IMR-90 (cell line): Measurements from ENCODE around the gene BCAS3. TPM values are rescaled to one million over a fixed set of nuclear protein-coding genes. Genes with fewer than 3 reads are reported as not detected.

Source experiments
- ATAC-seq: fragments of 200-7000 bp; cut with Tn5 transposase; 2 replicates; pipeline ENCODE4 v1.9.1; 2020; ENCODE audit warnings: low read depth, mild to moderate bottlenecking, moderate library complexity
- BruUV-seq: library from RNA; stranded (reverse); fragments of 400-500 nt; replicated peaks from 2 replicates; lab custom pipeline; 2021; lab: Mats Ljungman, UMichigan
- CTCF ChIA-PET: fragments of 300-600 bp; formaldehyde crosslinking; extraction: SDS; loops from one replicate; lab custom pipeline; 2021; ENCODE audit warnings: antibody characterized with exemption; lab: Yijun Ruan, JAX
- POLR2A ChIA-PET: fragments of 300-600 bp; sonication (Branson Sonifier 250); formaldehyde crosslinking; loops from one replicate; lab custom pipeline; 2022; ENCODE audit warnings: antibody characterized with exemption; ENCODE audit not compliant: unreplicated experiment; lab: Charles Lee
- DNase-seq: peaks from one replicate; pipeline ENCODE4 v3.0.0; 2013
- H2AFZ ChIP-seq: replicated peaks from 2 replicates; pipeline ENCODE3; 2013; ENCODE audit warnings: low read length, mild to moderate bottlenecking; ENCODE audit not compliant: poor library complexity
- H2AK5ac ChIP-seq: 2 replicates; pipeline ENCODE4 v1.6.1; 2013; ENCODE audit warnings: low read depth, low read length, inconsistent platforms
- H2AK9ac ChIP-seq: replicated peaks from 2 replicates; pipeline ENCODE3; 2013; ENCODE audit warnings: mild to moderate bottlenecking, low read depth, low read length, moderate library complexity; ENCODE audit not compliant: poor library complexity
- H2BK120ac ChIP-seq: 2 replicates; pipeline ENCODE4 v1.6.1; 2013; ENCODE audit warnings: low read depth, low read length, inconsistent platforms
- H2BK15ac ChIP-seq: 3 replicates; pipeline ENCODE4 v1.6.1; 2013; ENCODE audit warnings: low read depth, low read length, inconsistent platforms
- H2BK20ac ChIP-seq: 2 replicates; pipeline ENCODE4 v1.6.1; 2013; ENCODE audit warnings: low read depth, mild to moderate bottlenecking, inconsistent platforms, low read length, moderate library complexity
- H2BK5ac ChIP-seq: 2 replicates; pipeline ENCODE4 v1.6.1; 2013; ENCODE audit warnings: mild to moderate bottlenecking, low read depth, low read length, inconsistent platforms; ENCODE audit not compliant: poor library complexity, severe bottlenecking
- H3K14ac ChIP-seq: replicated peaks from 2 replicates; pipeline ENCODE4 v1.6.1; 2013; ENCODE audit warnings: low read depth, low read length, inconsistent platforms
- H3K18ac ChIP-seq: 2 replicates; pipeline ENCODE4 v1.6.1; 2013; ENCODE audit warnings: low read depth, low read length, control low read depth
- H3K23ac ChIP-seq: 2 replicates; pipeline ENCODE4 v1.6.1; 2013; ENCODE audit warnings: low read depth, low read length, inconsistent platforms
- H3K27ac ChIP-seq: 2 replicates; pipeline ENCODE4 v1.5.1; 2013; ENCODE audit warnings: mild to moderate bottlenecking, control low read depth, low read length; ENCODE audit not compliant: insufficient read depth
- H3K27me3 ChIP-seq: 2 replicates; pipeline ENCODE4 v1.6.1; 2013; ENCODE audit warnings: low read length; ENCODE audit not compliant: control insufficient read depth, insufficient read depth
- H3K36me3 ChIP-seq: 2 replicates; pipeline ENCODE4 v1.6.1; 2013; ENCODE audit warnings: low read length, mixed read lengths; ENCODE audit not compliant: control insufficient read depth, insufficient read depth
- H3K4ac ChIP-seq: 2 replicates; pipeline ENCODE4 v1.6.1; 2013; ENCODE audit warnings: low read depth, low read length, inconsistent platforms
- H3K4me1 ChIP-seq: 2 replicates; pipeline ENCODE4 v1.6.1; 2013; ENCODE audit warnings: low read length, mixed read lengths; ENCODE audit not compliant: control insufficient read depth, insufficient read depth
- H3K4me2 ChIP-seq: 2 replicates; pipeline ENCODE4 v1.6.1; 2013; ENCODE audit warnings: low read depth, mild to moderate bottlenecking, control low read depth, low read length, moderate library complexity
- H3K4me3 ChIP-seq: 2 replicates; pipeline ENCODE4 v1.5.1; 2013; ENCODE audit warnings: low read depth, mild to moderate bottlenecking, control low read depth, low read length, moderate library complexity; ENCODE audit not compliant: insufficient read depth
- H3K56ac ChIP-seq: 2 replicates; pipeline ENCODE4 v1.6.1; 2013; ENCODE audit warnings: low read length, inconsistent platforms; ENCODE audit not compliant: insufficient read depth; ENCODE audit errors: extremely low read depth
- H3K79me1 ChIP-seq, 2 experiments: 2 replicates each; pipeline ENCODE4 v1.6.1; 2013; ENCODE audit warnings: low read length in 2 of 2, inconsistent platforms in 1 of 2, low read depth in 1 of 2
- H3K9ac ChIP-seq: 2 replicates; pipeline ENCODE4 v1.6.1; 2013; ENCODE audit warnings: low read depth, low read length, control low read depth
- H3K9me1 ChIP-seq: 2 replicates; pipeline ENCODE4 v1.6.1; 2013; ENCODE audit warnings: low read length, inconsistent platforms; ENCODE audit not compliant: insufficient read depth
- H3K9me3 ChIP-seq: 2 replicates; pipeline ENCODE4 v1.6.1; 2013; ENCODE audit warnings: low read length; ENCODE audit not compliant: control insufficient read depth, insufficient read depth
- H4K20me1 ChIP-seq: 2 replicates; pipeline ENCODE4 v1.6.1; 2013; ENCODE audit warnings: low read length, inconsistent platforms; ENCODE audit not compliant: insufficient read depth
- H4K5ac ChIP-seq: 2 replicates; pipeline ENCODE4 v1.6.1; 2013; ENCODE audit warnings: mild to moderate bottlenecking, low read depth, low read length, control low read depth
- H4K8ac ChIP-seq, 2 experiments: 2 replicates each; pipeline ENCODE4 v1.6.1; 2013; ENCODE audit warnings: low read depth in 2 of 2, low read length in 2 of 2, control low read depth in 1 of 2, inconsistent platforms in 1 of 2
- H4K91ac ChIP-seq: 2 replicates; pipeline ENCODE4 v1.6.1; 2013; ENCODE audit warnings: low read depth, low read length, inconsistent platforms; ENCODE audit not compliant: insufficient read depth
- CHD1 ChIP-seq: IDR thresholded peaks from 2 replicates; pipeline ENCODE4 v1.6.1; 2012; ENCODE audit warnings: low read depth, low read length, improper control_type of control experiment
- MAZ ChIP-seq: IDR thresholded peaks from 2 replicates; pipeline ENCODE4 v1.6.1; 2012; ENCODE audit warnings: low read depth, mild to moderate bottlenecking, low read length, improper control_type of control experiment, moderate library complexity, borderline replicate concordance
- dilution Hi-C: fragments of 300-500 bp; cut with HindIII; formaldehyde crosslinking; loops from one replicate; pipeline ENCODE4 v1.14.3; 2018; ENCODE audit warnings: low sequenced_read_pairs; ENCODE audit not compliant: unreplicated experiment
- in situ Hi-C: fragments of 300-500 bp; cut with MboI; formaldehyde crosslinking; loops from 3 replicates; pipeline ENCODE4 v1.14.3; 2019; ENCODE audit warnings: low sequenced_read_pairs, inconsistent platforms, mixed read lengths
- intact Hi-C: fragments of 100-400 bp; cut with micrococcal nuclease; formaldehyde crosslinking; loops from 2 replicates; pipeline ENCODE4 v1.10.0; 2022
- polyA plus RNA-seq, 3 experiments: library from polyadenylated mRNA; depleted of rRNA; stranded (reverse); fragments of >200 nt; gene quantifications; 2 replicates each; pipeline ENCODE4 v1.2.3, GENCODE V29; 2012; ENCODE audit warnings: low replicate concordance in 1 of 3
- total RNA-seq: library from RNA; depleted of rRNA; stranded (reverse); fragments of >200 nt; gene quantifications from 2 replicates; pipeline ENCODE4 v1.2.3, GENCODE V29; 2012
- TF ChIP-seq, protein P1 (sequence below): fragments of 150-350 bp; IDR thresholded peaks from 2 replicates; pipeline ENCODE4 v1.6.1; 2016; ENCODE audit warnings: low read depth, mild to moderate bottlenecking, low read length, moderate library complexity, borderline replicate concordance

Gene BCAS3
- total and polyA plus RNA-seq, 2 of the 4 experiments (the other 2 are of a cell fraction), result 6.3 to 27.1 TPM

DNA sequence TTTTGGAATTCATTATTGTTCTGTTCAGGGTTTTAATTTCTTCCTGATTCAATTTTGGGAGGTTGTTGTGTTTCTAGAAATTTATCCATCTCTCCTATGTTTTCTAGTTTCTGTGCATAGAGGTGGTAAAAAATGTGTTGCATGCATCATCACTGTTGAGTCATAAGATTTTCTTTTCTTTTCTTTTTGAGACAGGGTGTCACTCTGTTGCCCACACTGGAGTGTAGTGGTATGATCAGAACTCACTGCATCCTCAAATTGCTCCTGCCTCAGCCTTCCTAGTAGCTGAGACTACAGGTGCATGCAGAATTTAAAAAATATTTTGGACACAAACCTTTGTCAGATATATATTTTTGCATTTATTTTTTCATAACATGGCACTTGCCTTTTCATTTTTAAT is 184.8 kb downstream of the BCAS3 start:
- CTCF ChIA-PET, result no interaction called here
- in situ Hi-C loops, result no loop called here
- BruUV-seq, result no TSS peak

More for the DNA sequence above, 184.8 kb downstream of the BCAS3 start:
- no peak overlapping the region for H4K5ac ChIP-seq
- H4K8ac ChIP-seq, result no peak overlapping the region
- H2AK9ac ChIP-seq, result no peak overlapping the region
- H4K91ac ChIP-seq, result no peak overlapping the region
- H2BK120ac ChIP-seq, result no peak overlapping the region
- intact Hi-C loops (no loop called here), dilution Hi-C loops (no loop called here)
- H3K9me1 ChIP-seq, result no peaks in the 10 kb centered on the region
- H3K27ac ChIP-seq, result no peak overlapping the region
- peaks cover 2% of the 10 kb centered on the region; the same call in 1 of the 2 replicates for H3K4me1 ChIP-seq
- H2BK15ac ChIP-seq, result no peak overlapping the region
- no peak overlapping the region for H2BK20ac ChIP-seq
- H3K56ac ChIP-seq, result no peak overlapping the region
- no peak overlapping the region for H3K23ac ChIP-seq
- H2AFZ ChIP-seq, result no peak overlapping the region
- no peak overlapping the region for H3K18ac ChIP-seq
- no peak overlapping the region for H3K4me3 ChIP-seq
- no peak overlapping the region for H2BK5ac ChIP-seq
- no peak overlapping the region for H3K4ac ChIP-seq
- H4K20me1 ChIP-seq, result no peaks in the 10 kb centered on the region
- no peak overlapping the region for H3K14ac ChIP-seq
- no peaks in the 10 kb centered on the region for H3K9me3 ChIP-seq
- no peaks in the 10 kb centered on the region for H3K79me1 ChIP-seq
- no peak overlapping the region for H3K9ac ChIP-seq
- TF ChIP-seq MAZ (no peak), CHD1 (no peak)
- TF ChIP-seq, protein P1, sequence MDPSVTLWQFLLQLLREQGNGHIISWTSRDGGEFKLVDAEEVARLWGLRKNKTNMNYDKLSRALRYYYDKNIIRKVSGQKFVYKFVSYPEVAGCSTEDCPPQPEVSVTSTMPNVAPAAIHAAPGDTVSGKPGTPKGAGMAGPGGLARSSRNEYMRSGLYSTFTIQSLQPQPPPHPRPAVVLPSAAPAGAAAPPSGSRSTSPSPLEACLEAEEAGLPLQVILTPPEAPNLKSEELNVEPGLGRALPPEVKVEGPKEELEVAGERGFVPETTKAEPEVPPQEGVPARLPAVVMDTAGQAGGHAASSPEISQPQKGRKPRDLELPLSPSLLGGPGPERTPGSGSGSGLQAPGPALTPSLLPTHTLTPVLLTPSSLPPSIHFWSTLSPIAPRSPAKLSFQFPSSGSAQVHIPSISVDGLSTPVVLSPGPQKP, result no peak
- ATAC-seq (no peak), DNase-seq (no peak)
- POLR2A ChIA-PET, result no interaction called here
- no peak overlapping the region for H3K4me2 ChIP-seq
- H3K36me3 ChIP-seq, result no peaks in the 10 kb centered on the region
- H2AK5ac ChIP-seq, result no peak overlapping the region
- no peaks in the 10 kb centered on the region for H3K27me3 ChIP-seq
